Lung (tissue), 12 donors: ENCODE measurements around the gene CH25H. TPM values are rescaled to one million over a fixed set of nuclear protein-coding genes. Genes with fewer than 3 reads are reported as not detected.

Experiments
- ATAC-seq: fragments of 200-7000 bp; cut with Tn5 transposase; one replicate; pipeline ENCODE4 v1.9.1; 2020; ENCODE audit warnings: moderate number of reproducible peaks; ENCODE audit not compliant: insufficient read depth, low FRiP score
- DNase-seq, 3 donors: peaks; one replicate each; pipeline ENCODE4 v3.0.0-alpha.2; 2013 to 2017
- H3K27ac ChIP-seq, 2 donors: one replicate each; pipeline ENCODE4 v1.5.1; 2013; ENCODE audit warnings: mild to moderate bottlenecking in 2 of 2, moderate library complexity in 2 of 2, control low read depth in 1 of 2, inconsistent platforms in 1 of 2, low read depth in 1 of 2, low read length in 1 of 2
- H3K27me3 ChIP-seq, 3 donors: one replicate each; pipeline ENCODE4 v1.5.1; 2013; ENCODE audit warnings: low read length in 2 of 3; ENCODE audit not compliant: control insufficient read depth in 3 of 3, insufficient read depth in 3 of 3
- H3K36me3 ChIP-seq, 4 donors: one replicate each; pipeline ENCODE4 v1.5.1; 2013; ENCODE audit warnings: low read length in 4 of 4, mild to moderate bottlenecking in 1 of 4, moderate library complexity in 1 of 4; ENCODE audit not compliant: control insufficient read depth in 4 of 4, insufficient read depth in 4 of 4
- H3K4me1 ChIP-seq, 5 donors: one replicate each; pipeline ENCODE4 v1.5.1; 2013; ENCODE audit warnings: low read length in 5 of 5, mild to moderate bottlenecking in 2 of 5, moderate library complexity in 1 of 5; ENCODE audit not compliant: control insufficient read depth in 5 of 5, insufficient read depth in 5 of 5
- H3K4me3 ChIP-seq: one replicate; pipeline ENCODE4 v1.5.1; 2013; ENCODE audit warnings: mild to moderate bottlenecking, control low read depth, moderate library complexity
- H3K9ac ChIP-seq, 2 donors: one replicate each; pipeline ENCODE4 v1.5.1; 2013; ENCODE audit warnings: low read length in 2 of 2, control low read depth in 1 of 2; ENCODE audit not compliant: insufficient read depth in 1 of 2
- H3K9me3 ChIP-seq, 4 donors: one replicate each; pipeline ENCODE4 v1.5.1; 2013; ENCODE audit warnings: low read length in 3 of 4, mild to moderate bottlenecking in 1 of 4, moderate library complexity in 1 of 4; ENCODE audit not compliant: control insufficient read depth in 4 of 4, insufficient read depth in 3 of 4
- WGBS, 2 donors: extraction: QIAGEN DNeasy Blood & Tissue Kit; methylation state at CpG; one replicate each; pipeline ENCODE4 v1.1.7; 2013; 5-methylcytosine and 5-hydroxymethylcytosine counted together
- polyA plus RNA-seq, 2 donors: library from polyadenylated mRNA; stranded (reverse); fragments of 200-250 nt; gene quantifications; one replicate each; pipeline ENCODE4 v1.2.1, GENCODE V29; 2013
- total RNA-seq, 2 donors: library from RNA; depleted of rRNA in 1 of 2; stranded (reverse); fragments of >200 nt in 1 of 2; gene quantifications; one replicate each; pipeline ENCODE4 v1.2.1, GENCODE V29; 2014 to 2021
- TF ChIP-seq, protein P1 (sequence below): IDR thresholded peaks from 2 replicates; pipeline ENCODE4 v1.5.1; 2012; ENCODE audit warnings: mild to moderate bottlenecking; ENCODE audit errors: control extremely low read depth, extremely low read depth
- donor health status: control.
- donor health status: control.
- donor health status: Bipolar disorder and iron deficiency.
- donor health status: healthy.
- donor health status: DM: yes; HTN: yes; CAD: no.

The CH25H gene
- total and polyA plus RNA-seq, 4 donors = 1.2 to 25.2 (median 3.7) TPM

DNA sequence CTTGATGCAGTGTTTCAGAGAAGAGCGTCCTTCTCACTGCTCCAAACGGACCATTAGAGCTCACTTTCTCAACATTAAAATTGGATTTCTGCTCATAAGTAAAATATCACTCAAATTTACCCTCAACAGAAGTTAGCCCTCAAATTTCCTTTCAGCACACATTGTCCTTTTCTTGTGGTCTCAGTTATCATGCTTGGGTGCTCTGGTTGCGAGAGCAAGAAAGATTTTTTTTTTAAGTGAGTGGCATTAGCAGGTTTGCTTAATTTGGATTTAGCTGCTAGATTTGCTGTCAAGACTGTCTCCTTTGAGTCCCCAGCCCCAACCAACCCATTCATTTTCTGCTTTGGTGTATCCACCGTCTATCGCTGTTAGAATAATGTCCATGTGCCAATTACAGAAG, 2.6 kb upstream of the CH25H start:
- TF ChIP-seq, protein P1, sequence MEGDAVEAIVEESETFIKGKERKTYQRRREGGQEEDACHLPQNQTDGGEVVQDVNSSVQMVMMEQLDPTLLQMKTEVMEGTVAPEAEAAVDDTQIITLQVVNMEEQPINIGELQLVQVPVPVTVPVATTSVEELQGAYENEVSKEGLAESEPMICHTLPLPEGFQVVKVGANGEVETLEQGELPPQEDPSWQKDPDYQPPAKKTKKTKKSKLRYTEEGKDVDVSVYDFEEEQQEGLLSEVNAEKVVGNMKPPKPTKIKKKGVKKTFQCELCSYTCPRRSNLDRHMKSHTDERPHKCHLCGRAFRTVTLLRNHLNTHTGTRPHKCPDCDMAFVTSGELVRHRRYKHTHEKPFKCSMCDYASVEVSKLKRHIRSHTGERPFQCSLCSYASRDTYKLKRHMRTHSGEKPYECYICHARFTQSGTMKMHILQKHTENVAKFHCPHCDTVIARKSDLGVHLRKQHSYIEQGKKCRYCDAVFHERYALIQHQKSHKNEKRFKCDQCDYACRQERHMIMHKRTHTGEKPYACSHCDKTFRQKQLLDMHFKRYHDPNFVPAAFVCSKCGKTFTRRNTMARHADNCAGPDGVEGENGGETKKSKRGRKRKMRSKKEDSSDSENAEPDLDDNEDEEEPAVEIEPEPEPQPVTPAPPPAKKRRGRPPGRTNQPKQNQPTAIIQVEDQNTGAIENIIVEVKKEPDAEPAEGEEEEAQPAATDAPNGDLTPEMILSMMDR = no peak
- DNase-seq = no peak
- Histone ChIP-seq H3K9ac (no peak overlapping the region), H3K27ac (no peak overlapping the region), H3K4me3 (no peak overlapping the region), H3K9me3 (no peaks in the 10 kb centered on the region), H3K27me3 (peaks cover 0 to 59% (median 53%) of the 10 kb centered on the region in 3 donors), H3K4me1 (peaks cover 0 to 23% (median 13%) of the 10 kb centered on the region in 5 donors), H3K36me3 (peaks cover 0 to under 1% (median 0%) of the 10 kb centered on the region in 4 donors)
- no peak for ATAC-seq
- WGBS, 2 donors = 95 to 96% methylated on average over 5 of the region's 5 CpGs

DNA sequence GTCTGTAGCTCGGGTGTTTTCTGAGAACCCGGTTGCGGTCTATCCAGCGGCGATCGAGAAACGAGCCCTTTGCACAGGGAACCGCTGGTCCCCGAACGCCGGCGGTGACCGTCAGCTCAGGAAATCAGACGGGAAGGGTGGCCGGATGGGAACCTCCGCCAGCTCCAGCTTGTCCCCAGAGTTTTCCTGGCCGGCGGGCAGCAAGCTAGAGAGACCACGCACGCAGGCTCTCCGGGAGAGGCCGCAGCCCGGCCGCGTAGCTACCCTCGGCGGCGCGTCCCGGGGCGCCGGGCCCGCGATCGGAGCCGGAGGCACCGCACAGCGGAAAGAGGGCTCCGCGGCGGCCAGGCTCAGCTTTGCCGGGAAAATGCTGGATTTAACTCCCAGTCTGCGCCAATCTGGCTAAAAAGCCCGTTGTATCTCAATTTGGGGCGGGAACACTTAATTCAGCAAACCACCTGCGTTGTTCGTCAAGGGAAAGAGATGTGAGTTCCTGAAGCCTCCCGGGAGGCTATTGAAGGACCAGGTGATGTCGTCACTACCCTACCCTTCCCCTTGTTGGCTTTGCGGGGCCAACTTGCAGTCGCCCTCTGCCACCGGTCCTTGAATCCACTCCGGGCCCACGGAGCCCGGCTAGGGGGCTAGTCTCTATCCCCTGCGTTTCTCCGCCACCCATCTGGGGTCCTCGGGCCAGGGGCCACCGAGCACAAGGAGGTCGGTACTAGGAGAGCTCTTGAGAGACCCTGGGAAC, 859 bp upstream of the CH25H start:
- H3K27me3 ChIP-seq = peaks cover 0 to 72% (median 69%) of the 10 kb centered on the region in 3 donors
- peak overlapping the region; percentile 15 for H3K4me3 ChIP-seq
- H3K27ac ChIP-seq = peak overlapping the region; percentile 26 to 58
- H3K4me1 ChIP-seq = peaks cover 0 to 23% (median 13%) of the 10 kb centered on the region in 5 donors
- TF ChIP-seq, protein P1 = no peak
- no peaks in the 10 kb centered on the region for H3K36me3 ChIP-seq
- WGBS, 2 donors = 6 to 7% methylated on average over 58 to 60 of the region's 60 CpGs
- H3K9me3 ChIP-seq = no peaks in the 10 kb centered on the region
- ATAC-seq (peak; percentile 53), DNase-seq (peak in 2 of 3 donors; percentile 63 to 69)
- H3K9ac ChIP-seq = peak overlapping the region in 1 of 2 donors; percentile 81

DNA sequence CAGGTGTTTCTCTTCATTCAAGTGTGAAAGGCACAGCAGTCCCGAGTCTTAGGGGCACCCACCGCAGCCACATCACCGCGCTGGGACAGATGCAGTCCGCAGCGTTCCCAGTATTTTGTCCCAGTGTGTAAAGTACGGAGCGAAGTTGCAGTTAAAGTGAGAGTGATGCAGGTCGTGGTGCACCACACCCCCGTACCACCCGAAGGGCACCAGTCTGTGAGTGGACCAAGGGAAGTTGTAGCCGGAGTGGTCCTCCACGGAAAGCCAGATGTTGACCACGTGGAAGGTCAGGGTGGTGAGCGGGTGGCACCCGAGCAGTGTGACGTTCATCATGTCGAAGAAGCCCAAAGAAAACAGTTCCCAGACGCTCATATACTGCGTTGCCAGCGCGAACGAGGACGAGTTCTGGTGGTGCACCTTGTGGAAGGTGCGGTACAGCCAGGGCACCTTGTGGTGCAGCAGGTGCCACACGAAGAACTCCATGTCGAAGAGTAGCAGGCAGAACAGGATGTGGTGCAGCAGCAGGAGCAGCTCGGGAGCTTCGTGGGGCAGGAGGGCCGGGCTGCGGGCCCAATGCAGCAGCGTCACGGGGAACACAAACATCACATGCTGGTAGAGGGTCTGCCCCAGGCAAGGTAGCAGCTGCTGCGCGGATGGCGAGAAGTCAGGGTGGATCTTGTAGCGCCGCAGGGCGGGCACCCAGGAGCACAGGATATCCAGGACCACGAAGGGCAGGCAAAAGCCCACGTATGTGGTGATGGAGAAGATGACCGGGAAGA, 526 bp downstream of the CH25H start:
- DNase-seq = peak; percentile 46 to 49 (median 47)
- 9 to 19% methylated on average over 42 of the region's 42 CpGs for WGBS, 2 donors

More for the DNA sequence above, 526 bp downstream of the CH25H start:
- Histone ChIP-seq H3K27ac (peak overlapping the region in 1 of 2 donors; percentile 72), H3K4me3 (peak overlapping the region; percentile 37), H3K9me3 (no peaks in the 10 kb centered on the region), H3K4me1 (peaks cover 0 to 23% (median 13%) of the 10 kb centered on the region in 5 donors), H3K9ac (no peak overlapping the region), H3K27me3 (peaks cover 0 to 75% (median 71%) of the 10 kb centered on the region in 3 donors), H3K36me3 (no peaks in the 10 kb centered on the region)
- peak; percentile 16 for ATAC-seq
- TF ChIP-seq, protein P1 = no peak
